NB4 (cell line): ENCODE data around the gene PLA2G4A.

Experiments
- MYC ChIP-seq: IDR thresholded peaks from 2 replicates; pipeline ENCODE4 v1.6.1; 2011; ENCODE audit warnings: low read depth, low read length
- POLR2A ChIP-seq: IDR thresholded peaks from 2 replicates; pipeline ENCODE4 v1.6.1; 2011; ENCODE audit warnings: mild to moderate bottlenecking; ENCODE audit not compliant: insufficient read length; ENCODE audit errors: extremely low read depth
- TF ChIP-seq, protein P1 (sequence below): IDR thresholded peaks from one replicate; pipeline ENCODE4 v1.5.1; 2012; ENCODE audit warnings: low read depth, low read length
- TF ChIP-seq, protein P2 (sequence below): IDR thresholded peaks from 2 replicates; pipeline ENCODE4 v1.6.1; 2011; ENCODE audit warnings: low read depth, low read length

DNA sequence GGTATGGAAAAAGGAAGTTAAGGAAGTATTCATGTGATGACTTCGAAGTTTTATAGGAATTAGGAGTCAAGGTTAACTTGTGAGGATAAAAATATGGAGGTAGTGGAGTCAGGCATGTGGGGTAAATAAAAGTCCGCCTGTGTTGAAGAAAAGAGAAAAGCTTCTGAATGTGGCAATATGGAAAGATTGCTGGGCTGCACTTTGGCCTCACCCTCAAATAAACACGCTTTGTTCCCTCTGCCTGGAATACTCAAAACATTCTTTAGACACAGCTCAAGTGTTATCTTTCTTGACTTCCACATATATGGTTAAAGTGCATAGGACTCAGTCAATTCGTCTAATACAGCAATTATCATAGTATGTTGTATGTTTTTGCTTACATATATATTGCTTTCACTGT is 137.7 kb downstream of the PLA2G4A start:
- TF ChIP-seq, protein P1, sequence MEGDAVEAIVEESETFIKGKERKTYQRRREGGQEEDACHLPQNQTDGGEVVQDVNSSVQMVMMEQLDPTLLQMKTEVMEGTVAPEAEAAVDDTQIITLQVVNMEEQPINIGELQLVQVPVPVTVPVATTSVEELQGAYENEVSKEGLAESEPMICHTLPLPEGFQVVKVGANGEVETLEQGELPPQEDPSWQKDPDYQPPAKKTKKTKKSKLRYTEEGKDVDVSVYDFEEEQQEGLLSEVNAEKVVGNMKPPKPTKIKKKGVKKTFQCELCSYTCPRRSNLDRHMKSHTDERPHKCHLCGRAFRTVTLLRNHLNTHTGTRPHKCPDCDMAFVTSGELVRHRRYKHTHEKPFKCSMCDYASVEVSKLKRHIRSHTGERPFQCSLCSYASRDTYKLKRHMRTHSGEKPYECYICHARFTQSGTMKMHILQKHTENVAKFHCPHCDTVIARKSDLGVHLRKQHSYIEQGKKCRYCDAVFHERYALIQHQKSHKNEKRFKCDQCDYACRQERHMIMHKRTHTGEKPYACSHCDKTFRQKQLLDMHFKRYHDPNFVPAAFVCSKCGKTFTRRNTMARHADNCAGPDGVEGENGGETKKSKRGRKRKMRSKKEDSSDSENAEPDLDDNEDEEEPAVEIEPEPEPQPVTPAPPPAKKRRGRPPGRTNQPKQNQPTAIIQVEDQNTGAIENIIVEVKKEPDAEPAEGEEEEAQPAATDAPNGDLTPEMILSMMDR: no peak
- no peak for TF ChIP-seq POLR2A
- TF ChIP-seq, protein P2, sequence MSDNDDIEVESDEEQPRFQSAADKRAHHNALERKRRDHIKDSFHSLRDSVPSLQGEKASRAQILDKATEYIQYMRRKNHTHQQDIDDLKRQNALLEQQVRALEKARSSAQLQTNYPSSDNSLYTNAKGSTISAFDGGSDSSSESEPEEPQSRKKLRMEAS: no peak
- TF ChIP-seq MYC: no peak
